ENCODE measurements around the gene LOXL3. TPM values are rescaled to one million over a fixed set of nuclear protein-coding genes. Genes with fewer than 3 reads are reported as not detected.

Gene LOXL3
- total RNA-seq, 5 donors from 2014 or later (not counting 1 experiment from before 2014, with no cell fraction given): 0.10 to 0.47 (median 0.38) TPM; not detected in 1

DNA sequence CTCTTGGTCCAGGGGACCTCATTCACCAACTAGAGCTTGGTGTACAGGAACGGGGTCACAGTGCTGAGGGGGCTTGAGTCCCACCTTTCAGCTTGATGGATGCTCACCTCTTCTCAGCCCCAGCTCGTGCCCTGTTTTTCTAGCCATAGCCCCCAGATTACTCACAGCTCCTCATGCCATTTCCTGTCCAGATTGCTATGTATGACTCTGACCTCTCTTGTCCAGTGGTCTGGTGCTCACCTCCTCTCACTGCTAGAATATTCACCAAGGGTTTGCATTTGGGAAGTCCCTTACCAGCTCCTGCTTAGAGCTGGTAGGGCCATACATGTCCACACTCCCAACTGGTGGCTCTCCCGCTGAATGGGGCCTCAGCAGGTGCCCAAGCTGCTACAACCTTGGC is 60.2 kb downstream of the LOXL3 start:
- 82% methylated on average over 3 of the region's 3 CpGs for WGBS (ENCODE audit: insufficient coverage)
- peaks cover 44% of the 10 kb centered on the region for H3K36me3 Mint-ChIP-seq
- ATAC-seq (replicated peaks in 1 of 4) (no peak), DNase-seq (no peak)
- ChIA-PET CTCF (no interaction called here), POLR2A (no interaction called here)
- peaks cover 6 to 10% of the 10 kb centered on the region in 2 donors for H3K27me3 Mint-ChIP-seq
- no peak overlapping the region for H3K4me3 ChIP-seq (ENCODE audit: control insufficient read depth in 1 of 2, extremely low read depth in 1 of 2, low read length in 1 of 2)
- H3K27me3 ChIP-seq (replicated peaks in 1 of 2; ENCODE audit: control insufficient read depth in 2 of 2, extremely low read depth in 1 of 2, insufficient read depth in 2 of 2, low read length in 1 of 2): peaks cover 2 to 12% of the 10 kb centered on the region in 2 experiments
- H3K4me1 ChIP-seq (ENCODE audit: control insufficient read depth in 1 of 2, extremely low read depth in 1 of 2, insufficient read depth in 2 of 2, low read length in 2 of 2): peaks cover 3 to 13% of the 10 kb centered on the region in 2 experiments
- no peak overlapping the region for H3K27ac ChIP-seq (ENCODE audit: low read length)
- H3K4me3 Mint-ChIP-seq: no peak overlapping the region
- H3K4me1 Mint-ChIP-seq: peaks cover 11 to 12% (median 12%) of the 10 kb centered on the region in 3 donors
- no peaks in the 10 kb centered on the region for H3K9me3 Mint-ChIP-seq
- peaks cover 26 to 53% of the 10 kb centered on the region in 2 donors for H3K36me3 ChIP-seq (ENCODE audit: control insufficient read depth in 2 of 2, extremely low read depth in 1 of 2, insufficient read depth in 1 of 2, low read length in 1 of 2)
- no peak overlapping the region for H3K27ac Mint-ChIP-seq
- no peaks in the 10 kb centered on the region for H3K9me3 ChIP-seq

DNA sequence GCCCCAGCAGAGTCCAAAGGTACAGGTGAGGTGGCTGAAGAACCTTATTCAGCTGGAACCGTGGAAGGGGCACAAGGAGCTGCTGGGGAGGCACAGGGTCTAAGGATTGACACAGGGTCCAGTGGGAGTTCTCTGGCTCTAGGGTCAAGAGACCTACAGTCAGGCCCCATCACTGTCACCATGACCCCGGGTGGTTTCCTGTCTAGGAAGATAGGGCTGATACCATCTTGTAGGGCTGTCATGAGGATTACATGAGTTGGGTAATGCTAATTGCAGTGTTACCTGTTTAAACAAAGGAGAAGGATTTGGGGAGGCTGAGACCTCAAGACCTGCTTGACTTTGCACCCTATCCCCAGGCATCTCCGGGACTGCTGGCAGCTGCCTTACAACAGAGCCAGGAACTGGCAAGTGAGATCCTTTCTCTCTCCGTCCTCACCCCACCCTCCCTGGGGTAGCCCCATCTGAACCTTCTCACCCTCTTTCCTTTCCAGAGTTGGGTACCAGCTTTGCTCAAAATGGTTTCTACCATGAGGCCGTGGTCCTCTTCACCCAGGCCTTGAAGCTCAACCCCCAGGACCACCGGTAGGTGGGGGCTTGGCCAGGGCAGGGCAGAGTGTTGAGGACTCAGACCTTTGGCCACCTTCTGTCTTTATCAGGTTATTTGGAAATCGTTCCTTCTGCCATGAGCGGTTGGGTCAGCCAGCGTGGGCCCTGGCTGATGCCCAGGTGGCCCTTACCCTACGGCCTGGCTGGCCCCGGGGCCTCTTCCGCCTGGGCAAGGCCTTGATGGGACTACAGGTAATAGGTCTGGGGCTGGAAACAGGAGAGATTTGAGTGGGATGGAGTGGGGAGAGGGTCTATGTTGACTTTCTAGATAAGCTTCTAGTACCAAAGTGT is 61.8 kb downstream of the LOXL3 start:
- H3K27ac ChIP-seq (ENCODE audit: low read length): no peak overlapping the region
- no peaks in the 10 kb centered on the region for H3K27me3 Mint-ChIP-seq
- ChIA-PET POLR2A (no interaction called here), CTCF (interaction anchor here in 1 of 2 donors (1.1 kb wide), 1 partner anchor 19 kb away, joined by 3 read pairs; the partner anchor contains the start of gene MRPL53)
- H3K4me3 ChIP-seq (ENCODE audit: control insufficient read depth in 1 of 2, extremely low read depth in 1 of 2, low read length in 1 of 2): no peak overlapping the region
- WGBS (ENCODE audit: insufficient coverage): 96% methylated on average over 11 of the region's 12 CpGs
- peaks cover 0 to under 1% (median 0%) of the 10 kb centered on the region in 3 donors for H3K4me1 Mint-ChIP-seq
- H3K36me3 Mint-ChIP-seq: peaks cover 46% of the 10 kb centered on the region
- H3K36me3 ChIP-seq (ENCODE audit: control insufficient read depth in 2 of 2, extremely low read depth in 1 of 2, insufficient read depth in 1 of 2, low read length in 1 of 2): peaks cover 26 to 61% of the 10 kb centered on the region in 2 donors
- H3K27ac Mint-ChIP-seq: no peak overlapping the region
- H3K4me1 ChIP-seq (ENCODE audit: control insufficient read depth in 1 of 2, extremely low read depth in 1 of 2, insufficient read depth in 2 of 2, low read length in 2 of 2): no peaks in the 10 kb centered on the region
- ATAC-seq (replicated peaks in 1 of 4) (no peak), DNase-seq (no peak)
- no peaks in the 10 kb centered on the region for H3K9me3 Mint-ChIP-seq
- no peak overlapping the region for H3K4me3 Mint-ChIP-seq
- H3K9me3 ChIP-seq: no peaks in the 10 kb centered on the region
- no peaks in the 10 kb centered on the region for H3K27me3 ChIP-seq (replicated peaks in 1 of 2; ENCODE audit: control insufficient read depth in 2 of 2, extremely low read depth in 1 of 2, insufficient read depth in 2 of 2, low read length in 1 of 2)

DNA sequence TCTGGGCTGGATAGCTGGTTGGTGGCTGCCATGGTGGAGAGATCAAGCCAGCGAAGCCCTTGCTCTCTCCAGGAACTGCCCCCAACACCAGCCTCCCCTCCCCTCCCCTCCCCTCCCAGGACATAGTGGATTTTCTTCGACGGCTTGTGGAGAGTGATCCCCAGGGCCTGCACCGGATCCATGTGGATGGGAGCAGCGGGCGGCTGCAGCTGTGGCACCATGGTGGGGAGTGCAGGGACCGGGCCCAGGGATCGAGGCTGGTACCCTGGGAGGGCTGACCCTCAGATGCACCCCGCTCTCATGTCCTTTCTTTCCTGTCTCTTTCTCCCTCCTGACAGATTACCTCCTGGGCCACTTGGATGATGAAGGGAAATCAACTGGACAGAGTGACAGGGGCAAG is 63.8 kb downstream of the LOXL3 start:
- no peak overlapping the region for H3K4me3 Mint-ChIP-seq
- Histone ChIP-seq H3K4me3 (ENCODE audit: control insufficient read depth in 1 of 2, extremely low read depth in 1 of 2, low read length in 1 of 2) (no peak overlapping the region), H3K27ac (ENCODE audit: low read length) (no peak overlapping the region), H3K9me3 (no peaks in the 10 kb centered on the region), H3K27me3 (replicated peaks in 1 of 2; ENCODE audit: control insufficient read depth in 2 of 2, extremely low read depth in 1 of 2, insufficient read depth in 2 of 2, low read length in 1 of 2) (no peaks in the 10 kb centered on the region), H3K4me1 (ENCODE audit: control insufficient read depth in 1 of 2, extremely low read depth in 1 of 2, insufficient read depth in 2 of 2, low read length in 2 of 2) (no peaks in the 10 kb centered on the region), H3K36me3 (ENCODE audit: control insufficient read depth in 2 of 2, extremely low read depth in 1 of 2, insufficient read depth in 1 of 2, low read length in 1 of 2) (peaks cover 26 to 73% of the 10 kb centered on the region in 2 donors)
- H3K4me1 Mint-ChIP-seq: peaks cover 1 to 4% (median 4%) of the 10 kb centered on the region in 3 donors
- no peaks in the 10 kb centered on the region for H3K9me3 Mint-ChIP-seq
- ChIA-PET CTCF (interaction anchor here in 1 of 2 donors (0.7 to 0.9 kb wide), 2 partner anchors 11 to 666 kb away, joined by 3 to 7 read pairs; no protein-coding TSS in a partner anchor), POLR2A (interaction anchor here in 1 of 2 donors (1.0 kb wide), 1 partner anchor 41 kb away, joined by 3 read pairs; no protein-coding TSS in a partner anchor)
- no peaks in the 10 kb centered on the region for H3K27me3 Mint-ChIP-seq
- DNase-seq: no peak
- 80% methylated on average over 1 of the region's 9 CpGs for WGBS (ENCODE audit: insufficient coverage)
- no peak for ATAC-seq (replicated peaks in 1 of 4)
- H3K27ac Mint-ChIP-seq: no peak overlapping the region
- peaks cover 58% of the 10 kb centered on the region for H3K36me3 Mint-ChIP-seq

DNA sequence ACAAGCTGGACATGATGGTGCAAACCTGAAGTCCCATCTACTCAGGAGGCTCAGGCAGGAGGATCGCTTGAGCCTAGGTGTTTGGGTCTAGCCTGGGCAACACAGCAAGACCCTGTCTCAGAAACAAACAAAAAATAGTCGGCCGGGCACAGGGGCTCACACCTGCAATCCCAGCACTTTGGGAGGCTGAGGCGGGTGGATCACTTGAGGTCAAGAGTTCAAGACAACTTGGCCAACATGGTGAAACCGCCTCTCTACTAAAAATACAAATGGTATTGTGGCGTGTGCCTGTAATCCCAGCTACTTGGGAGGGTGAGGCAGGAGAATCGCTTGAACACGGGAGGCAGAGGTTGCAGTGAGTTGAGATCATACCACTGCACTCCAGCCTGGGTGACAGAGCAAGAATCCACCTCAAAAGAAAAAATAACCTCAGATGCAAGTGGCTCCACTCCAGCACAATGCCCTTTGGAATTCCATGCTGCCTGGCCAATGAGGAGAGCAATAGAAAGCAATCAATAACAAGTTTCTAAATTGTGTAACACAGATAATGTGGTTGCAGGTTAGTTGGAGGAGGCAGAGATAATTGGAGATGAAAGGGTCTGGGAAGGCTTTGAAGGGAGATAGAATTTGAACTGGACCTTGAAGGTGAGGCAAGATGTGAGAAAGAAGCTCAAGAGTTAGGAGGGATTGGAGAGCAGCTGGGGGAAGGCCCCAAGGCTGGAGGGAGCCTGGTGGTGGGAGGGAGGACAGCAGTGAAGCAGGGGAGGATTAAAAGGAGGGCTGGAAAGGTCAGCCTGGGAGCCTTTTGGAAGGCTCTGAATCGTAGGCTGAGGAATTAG is 64.9 kb downstream of the LOXL3 start:
- 100% methylated on average over 4 of the region's 9 CpGs for WGBS (ENCODE audit: insufficient coverage)
- Histone ChIP-seq H3K27me3 (replicated peaks in 1 of 2; ENCODE audit: control insufficient read depth in 2 of 2, extremely low read depth in 1 of 2, insufficient read depth in 2 of 2, low read length in 1 of 2) (no peaks in the 10 kb centered on the region), H3K9me3 (no peaks in the 10 kb centered on the region), H3K36me3 (ENCODE audit: control insufficient read depth in 2 of 2, extremely low read depth in 1 of 2, insufficient read depth in 1 of 2, low read length in 1 of 2) (peaks cover 26 to 71% of the 10 kb centered on the region in 2 donors), H3K4me1 (ENCODE audit: control insufficient read depth in 1 of 2, extremely low read depth in 1 of 2, insufficient read depth in 2 of 2, low read length in 2 of 2) (peaks cover 0 to 1% of the 10 kb centered on the region in 2 experiments), H3K4me3 (ENCODE audit: control insufficient read depth in 1 of 2, extremely low read depth in 1 of 2, low read length in 1 of 2) (no peak overlapping the region), H3K27ac (ENCODE audit: low read length) (no peak overlapping the region)
- Mint-ChIP-seq H3K4me3 (no peak overlapping the region), H3K27ac (no peak overlapping the region), H3K27me3 (no peaks in the 10 kb centered on the region), H3K4me1 (peaks cover 4 to 8% (median 4%) of the 10 kb centered on the region in 3 donors), H3K36me3 (peaks cover 52% of the 10 kb centered on the region), H3K9me3 (no peaks in the 10 kb centered on the region)
- ChIA-PET POLR2A (interaction anchor here in 1 of 2 donors (1.0 kb wide), 1 partner anchor 42 kb away, joined by 3 read pairs; no protein-coding TSS in a partner anchor), CTCF (interaction anchor here in 1 of 2 donors (0.9 kb wide), 1 partner anchor 10 kb away, joined by 3 read pairs; no protein-coding TSS in a partner anchor)
- ATAC-seq (replicated peaks in 1 of 4) (no peak), DNase-seq (no peak)

DNA sequence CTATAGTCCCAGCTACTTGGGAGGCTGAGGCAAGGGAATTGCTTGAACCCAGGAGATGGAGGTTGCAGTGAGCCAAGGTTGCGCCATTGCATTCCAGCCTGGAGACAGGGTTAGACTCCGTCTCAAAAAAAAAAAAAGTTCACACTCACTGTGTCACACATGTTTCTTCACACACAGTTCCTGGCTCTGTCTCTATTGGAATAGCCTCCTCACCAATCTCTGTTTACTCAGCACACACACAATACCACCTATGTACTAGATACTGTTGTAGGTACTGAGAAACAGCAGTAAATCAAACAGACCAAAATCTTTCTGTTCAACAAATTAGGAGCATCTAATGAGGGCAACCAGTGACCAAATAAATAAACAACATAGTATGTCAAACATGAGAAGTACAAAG is 67.6 kb downstream of the LOXL3 start:
- Mint-ChIP-seq H3K36me3 (peaks cover 37% of the 10 kb centered on the region), H3K4me3 (no peak overlapping the region)
- no CpG with 5 or more reads among the region's 2 CpGs for WGBS (ENCODE audit: insufficient coverage)

More for the DNA sequence above, 67.6 kb downstream of the LOXL3 start:
- no peak overlapping the region for H3K4me3 ChIP-seq (ENCODE audit: control insufficient read depth in 1 of 2, extremely low read depth in 1 of 2, low read length in 1 of 2)
- ATAC-seq (replicated peaks in 1 of 4) (no peak), DNase-seq (no peak)
- peaks cover 8 to 43% of the 10 kb centered on the region in 2 donors for H3K36me3 ChIP-seq (ENCODE audit: control insufficient read depth in 2 of 2, extremely low read depth in 1 of 2, insufficient read depth in 1 of 2, low read length in 1 of 2)
- no peaks in the 10 kb centered on the region for H3K27me3 ChIP-seq (replicated peaks in 1 of 2; ENCODE audit: control insufficient read depth in 2 of 2, extremely low read depth in 1 of 2, insufficient read depth in 2 of 2, low read length in 1 of 2)
- ChIA-PET POLR2A (no interaction called here), CTCF (no interaction called here)
- H3K27ac Mint-ChIP-seq: no peak overlapping the region
- H3K9me3 Mint-ChIP-seq: no peaks in the 10 kb centered on the region
- H3K27me3 Mint-ChIP-seq: no peaks in the 10 kb centered on the region
- H3K4me1 Mint-ChIP-seq: peaks cover 19 to 27% (median 19%) of the 10 kb centered on the region in 3 donors
- H3K27ac ChIP-seq (ENCODE audit: low read length): no peak overlapping the region
- H3K4me1 ChIP-seq (ENCODE audit: control insufficient read depth in 1 of 2, extremely low read depth in 1 of 2, insufficient read depth in 2 of 2, low read length in 2 of 2): peaks cover 8 to 20% of the 10 kb centered on the region in 2 experiments
- H3K9me3 ChIP-seq: no peaks in the 10 kb centered on the region
